Suppressor macrophage (primary cell): ENCODE results near the gene SLC19A1.

Experiments
- DNase-seq, 4 experiments: peaks; one replicate each; pipeline ENCODE4 v3.0.0-alpha.2; 2020 to 2022

The SLC19A1 gene

DNA sequence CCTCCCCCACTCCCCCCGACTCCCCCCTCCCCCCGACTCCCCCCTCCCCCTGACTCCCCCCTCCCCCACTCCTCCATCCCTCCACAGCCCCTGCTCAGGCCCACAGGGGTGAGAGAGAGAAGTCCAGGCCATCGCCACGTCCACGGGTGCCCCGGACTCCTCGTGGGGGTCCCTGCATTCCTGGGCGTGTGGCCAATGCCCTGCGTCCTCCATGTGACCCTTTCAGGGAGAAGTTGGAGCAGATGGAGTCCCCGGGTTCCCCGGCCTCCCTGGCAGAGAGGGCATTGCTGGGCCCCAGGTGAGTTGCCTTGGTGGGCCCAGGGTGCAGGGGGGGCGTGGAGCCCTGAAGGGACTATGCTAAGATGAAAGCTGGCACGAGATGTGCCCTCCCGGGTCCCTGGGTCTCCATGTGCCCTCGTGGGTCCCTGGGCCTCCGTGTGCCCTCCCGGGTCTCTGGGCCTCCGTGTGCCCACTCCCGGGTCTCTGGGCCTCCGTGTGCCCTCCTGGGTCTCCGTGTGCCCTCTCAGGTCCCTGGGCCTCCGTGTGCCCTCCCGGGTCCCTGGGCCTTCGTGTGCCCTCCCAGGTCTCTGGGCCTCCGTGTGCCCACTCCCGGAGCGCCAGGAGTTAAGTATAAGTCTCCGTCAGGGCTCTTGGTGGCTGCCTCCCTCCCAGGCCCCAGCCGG, 52.0 kb downstream of the SLC19A1 start:
- DNase-seq = no peak

DNA sequence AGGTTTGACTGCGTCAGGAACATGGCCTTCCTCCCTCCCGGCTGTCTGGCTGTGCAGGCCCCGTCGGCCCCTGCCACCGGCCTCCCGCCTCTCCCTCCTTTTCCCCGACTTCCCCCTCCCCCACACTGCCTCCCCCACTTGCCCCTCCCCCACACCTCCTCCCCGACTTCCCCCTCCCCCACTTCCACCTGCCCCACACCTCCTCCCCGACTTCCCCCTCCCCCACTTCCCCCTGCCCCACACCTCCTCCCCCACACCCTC, 52.6 kb downstream of the SLC19A1 start:
- DNase-seq = no peak

DNA sequence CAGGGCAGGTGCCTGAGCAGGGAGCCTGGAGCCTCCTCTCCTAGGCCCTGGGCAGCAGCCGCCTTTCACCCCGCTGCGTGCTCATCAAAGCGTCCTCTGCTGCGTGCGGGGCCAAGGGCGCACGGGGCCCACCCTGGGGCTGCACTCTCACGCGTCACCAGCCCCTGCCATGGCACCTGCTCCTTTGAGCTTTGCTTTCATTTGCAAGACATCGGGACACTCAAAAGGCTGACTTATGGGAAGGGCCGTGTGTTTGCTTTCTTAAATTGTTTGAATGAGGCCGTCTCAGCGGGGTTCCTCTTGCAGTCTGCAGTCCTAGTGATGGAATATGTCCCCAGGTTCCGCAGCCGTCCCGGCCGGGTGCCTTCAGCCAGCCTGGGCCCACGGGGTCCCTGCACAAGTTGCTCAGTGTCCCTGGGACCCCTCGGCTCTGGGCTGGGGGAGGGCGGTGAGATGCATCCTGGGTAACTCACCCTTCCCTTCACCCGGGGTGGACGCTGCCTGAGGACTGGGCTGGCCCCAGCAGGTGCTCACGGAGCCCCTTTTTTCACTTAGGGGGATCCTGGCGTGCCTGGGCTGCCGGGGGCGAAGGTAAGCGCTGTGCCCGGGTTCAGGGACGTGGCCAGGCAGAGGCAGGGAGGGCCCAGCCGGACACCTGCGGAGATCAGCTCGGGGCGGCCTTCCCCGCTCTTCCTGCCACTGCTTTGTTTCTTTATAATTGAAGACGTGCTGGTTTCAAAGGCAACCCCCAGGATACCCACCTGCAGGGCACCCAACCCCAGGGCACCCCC, 53.1 kb downstream of the SLC19A1 start:
- no peak for DNase-seq

DNA sequence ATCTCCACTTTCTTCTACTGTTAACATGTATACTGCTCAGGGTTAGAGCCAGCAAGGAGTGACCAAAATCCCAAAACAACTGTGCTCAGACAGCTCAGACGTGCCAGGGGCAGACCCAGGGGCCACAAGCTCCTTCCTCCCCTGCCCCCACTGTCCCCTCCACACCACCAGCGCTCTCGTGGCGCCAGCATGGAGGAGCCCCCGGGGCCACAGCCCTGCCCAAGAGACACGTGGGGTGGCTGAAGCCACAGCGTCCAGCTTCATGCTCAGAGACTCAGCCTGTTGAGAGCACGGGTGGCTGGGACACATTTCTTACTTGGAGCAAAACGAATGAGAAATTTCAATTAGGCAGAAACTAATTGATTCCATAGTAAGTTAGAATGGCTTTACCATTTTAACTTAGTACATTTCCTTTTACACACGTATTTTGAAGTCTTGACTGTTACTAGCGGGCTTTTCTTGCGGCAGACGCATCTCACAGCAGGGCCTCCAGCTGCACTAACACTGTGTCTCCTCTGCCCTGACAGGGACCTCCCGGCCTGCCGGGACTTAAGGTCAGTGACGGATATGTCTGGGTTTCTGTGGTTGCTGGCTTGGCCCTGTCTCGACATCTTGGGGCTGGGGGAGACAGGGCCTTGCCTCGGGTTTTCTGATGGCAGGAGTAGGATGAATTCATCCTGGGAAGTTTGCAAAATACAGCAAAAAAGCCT, 54.2 kb downstream of the SLC19A1 start:
- DNase-seq = no peak

DNA sequence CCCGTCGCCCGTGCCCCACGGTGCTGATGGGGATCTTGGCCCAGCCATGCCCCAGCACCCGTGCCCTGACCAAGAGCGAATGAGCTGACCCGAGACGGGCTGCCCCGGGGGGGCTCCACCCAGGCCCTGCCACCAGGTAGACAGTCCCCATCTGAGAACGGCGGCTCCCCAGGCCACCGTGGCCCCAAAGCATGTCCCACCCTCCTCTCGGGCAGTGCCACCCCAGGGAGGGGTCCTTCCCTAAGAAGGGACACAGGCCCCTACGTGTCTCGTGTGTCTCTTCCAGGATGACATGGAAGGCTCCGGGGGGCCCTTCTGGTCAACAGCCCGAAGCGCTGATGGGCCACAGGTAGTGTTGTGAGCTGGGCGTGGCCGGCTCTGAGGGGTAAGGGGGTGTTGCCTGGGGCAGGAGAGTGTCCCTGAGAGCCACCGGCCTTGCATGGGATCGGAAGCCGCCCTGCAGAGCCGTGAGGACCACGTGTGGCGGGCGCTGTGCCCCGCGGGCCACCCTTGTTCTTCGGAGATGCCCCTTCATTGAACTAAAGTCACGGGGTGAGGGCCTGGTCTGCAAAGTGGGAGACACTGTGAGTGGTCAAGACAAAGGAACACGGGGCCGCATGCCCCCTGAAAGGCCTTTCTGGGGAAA, 55.0 kb downstream of the SLC19A1 start:
- DNase-seq = no peak

DNA sequence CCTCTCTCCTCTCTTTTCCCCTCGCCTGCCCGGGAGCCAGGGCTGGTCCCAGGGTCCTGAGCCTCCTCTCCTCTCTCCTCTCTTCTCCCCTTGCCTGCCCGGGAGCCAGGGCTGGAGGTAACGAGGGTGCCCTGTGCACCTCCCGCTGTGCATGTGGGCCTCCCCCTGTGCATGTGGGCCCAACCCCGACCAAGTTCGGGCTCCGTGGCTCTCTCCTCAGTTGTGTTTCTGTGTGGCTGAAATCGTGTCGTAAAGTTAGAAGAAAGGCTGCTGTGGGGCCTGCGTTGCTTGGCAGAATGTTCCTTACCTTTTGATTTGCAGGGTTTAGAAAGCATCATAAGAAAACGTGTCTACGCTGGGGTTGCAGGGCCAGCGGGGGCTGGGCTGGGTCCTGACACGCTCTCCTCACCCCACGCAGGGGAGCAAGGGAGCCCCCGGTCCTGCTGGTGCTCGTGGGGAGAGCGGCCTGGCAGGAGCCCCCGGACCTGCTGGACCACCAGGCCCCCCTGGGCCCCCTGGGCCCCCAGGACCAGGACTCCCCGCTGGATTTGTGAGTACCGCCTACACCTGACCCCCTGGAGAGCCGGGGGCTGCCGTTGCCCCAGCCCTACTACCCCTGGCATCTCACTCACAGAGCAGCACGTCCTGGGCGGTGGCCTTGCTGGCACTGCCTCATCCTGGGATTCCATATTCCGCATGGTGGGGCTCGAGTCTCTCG, 55.6 kb downstream of the SLC19A1 start:
- DNase-seq = no peak

GRCh38 chr21:45485686-45486442, 56.4 kb downstream of the SLC19A1 start:
- no peak for DNase-seq

DNA sequence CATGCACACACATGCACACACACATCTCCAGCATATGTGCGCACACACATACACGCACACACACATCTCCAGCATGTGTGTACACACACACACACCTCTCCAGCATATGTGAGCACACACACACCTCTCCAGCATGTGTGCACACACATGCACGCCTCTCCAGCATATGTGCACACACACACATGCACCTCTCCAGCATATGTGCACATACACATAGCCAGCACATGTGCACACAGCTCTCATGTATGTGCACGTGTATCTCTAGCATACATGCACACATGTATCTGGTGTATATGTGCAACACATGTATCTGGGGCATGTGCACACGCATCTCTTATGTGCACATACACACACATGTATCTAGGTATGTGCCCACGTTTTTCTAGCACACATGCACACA, 57.9 kb downstream of the SLC19A1 start:
- no peak for DNase-seq

GRCh38 chr21:45482899-45483821, 59.1 kb downstream of the SLC19A1 start:
- peak; percentile 44 to 69 (median 55) for DNase-seq

DNA sequence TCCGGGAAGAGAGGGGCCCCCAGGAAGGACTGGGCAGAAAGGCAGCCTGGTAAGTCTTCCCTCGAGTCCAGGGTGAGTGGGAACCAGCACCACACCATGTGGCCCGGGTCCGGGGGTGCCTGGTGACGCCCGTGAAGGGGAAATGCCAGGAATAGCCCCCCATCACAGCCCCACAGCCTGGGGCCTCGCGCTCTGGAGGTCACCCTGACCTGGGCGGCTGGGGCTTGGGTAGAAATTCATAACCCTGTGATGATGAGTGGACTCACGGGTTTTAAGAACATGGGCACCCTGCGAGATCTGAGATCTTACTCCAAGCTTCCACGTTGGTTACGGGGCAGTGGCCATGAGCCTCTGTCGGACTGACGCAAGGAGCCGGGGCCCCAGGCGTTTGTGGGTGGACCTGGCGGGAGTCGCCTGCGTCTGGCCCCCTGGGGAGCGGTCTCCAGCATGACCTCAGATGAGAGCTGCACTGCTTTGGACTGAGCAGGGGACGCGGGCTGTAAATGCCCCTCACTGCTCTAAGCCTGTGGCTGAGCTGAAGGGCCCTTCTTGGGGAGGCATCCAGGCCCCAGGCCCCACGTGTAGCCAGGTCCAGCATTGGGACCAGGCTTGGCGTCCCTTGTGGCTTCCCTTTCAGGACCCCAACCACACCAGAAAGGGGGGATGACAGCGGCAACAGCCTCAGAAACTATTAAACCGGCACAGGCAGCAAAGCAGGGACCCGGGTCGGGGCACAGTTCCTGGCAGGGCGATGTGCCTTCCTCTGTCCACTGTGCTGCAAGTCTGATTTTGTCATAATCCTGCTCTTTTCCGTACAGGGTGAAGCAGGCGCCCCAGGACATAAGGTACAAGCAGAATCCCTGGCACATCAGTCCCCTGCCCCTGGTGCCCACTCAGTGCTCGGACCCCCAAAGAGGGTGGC, 60.0 kb downstream of the SLC19A1 start:
- peak in 1 of 4 experiments; percentile 15 for DNase-seq

- DNase-seq = no peak
Observed at GRCh38 chr21:45481566-45481965, 60.7 kb downstream of the SLC19A1 start.

- DNase-seq = no peak
Observed at GRCh38 chr21:45480701-45481500, 61.3 kb downstream of the SLC19A1 start.

GRCh38 chr21:45479691-45480675, 62.3 kb downstream of the SLC19A1 start:
- peak in 1 of 4 experiments; percentile 19 for DNase-seq

DNA sequence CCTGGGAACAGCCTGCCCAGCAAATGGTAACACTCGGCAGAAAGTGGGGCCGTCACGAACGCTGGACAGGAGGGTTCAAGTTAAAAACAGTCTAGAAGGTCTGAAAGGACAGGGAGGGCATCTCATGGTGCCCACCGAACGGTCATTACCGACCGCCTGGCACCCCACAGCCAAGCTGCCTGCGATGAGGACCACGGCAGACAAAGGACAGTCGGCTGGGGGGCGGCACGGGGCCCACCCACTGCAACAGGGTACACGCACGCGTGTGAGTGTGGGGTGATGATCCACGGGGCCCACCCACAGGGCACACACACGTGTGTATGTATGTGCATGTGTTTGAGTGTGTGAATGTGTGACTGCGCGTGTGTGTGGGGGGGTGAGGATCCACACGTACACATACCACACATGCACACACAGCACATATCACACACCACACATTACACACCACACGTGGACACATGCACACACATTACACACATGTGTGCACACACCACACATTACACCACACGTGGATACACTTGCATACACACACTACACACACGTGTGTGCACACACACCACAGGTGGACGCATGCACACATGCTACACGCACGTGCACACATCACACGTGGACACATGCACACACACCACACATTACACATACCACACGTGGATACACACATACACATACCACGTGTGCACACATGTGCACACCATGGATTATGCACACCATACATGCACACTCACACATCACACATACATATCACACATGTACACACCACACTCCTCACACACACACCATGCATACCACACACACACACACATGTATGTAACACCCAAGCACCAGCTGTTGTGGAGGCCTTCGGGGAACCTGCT, 63.2 kb downstream of the SLC19A1 start:
- DNase-seq = no peak

GRCh38 chr21:45478115-45478801, 64.0 kb downstream of the SLC19A1 start:
- DNase-seq = peak; percentile 82 to 92 (median 87)
